ENCODE measurements around the gene MYL11. TPM values are rescaled to one million over a fixed set of nuclear protein-coding genes. Genes with fewer than 3 reads are reported as not detected.
"Not testable (repeated sequence)": the region's sequence is repeated elsewhere in the genome, so short reads cannot be mapped to it uniquely, and the experiment has no call there.

Gene MYL11
- polyA plus RNA-seq, 1 donor (not counting 4 experiments of a cell fraction or from before 2014, with no cell fraction given), result not detected

DNA sequence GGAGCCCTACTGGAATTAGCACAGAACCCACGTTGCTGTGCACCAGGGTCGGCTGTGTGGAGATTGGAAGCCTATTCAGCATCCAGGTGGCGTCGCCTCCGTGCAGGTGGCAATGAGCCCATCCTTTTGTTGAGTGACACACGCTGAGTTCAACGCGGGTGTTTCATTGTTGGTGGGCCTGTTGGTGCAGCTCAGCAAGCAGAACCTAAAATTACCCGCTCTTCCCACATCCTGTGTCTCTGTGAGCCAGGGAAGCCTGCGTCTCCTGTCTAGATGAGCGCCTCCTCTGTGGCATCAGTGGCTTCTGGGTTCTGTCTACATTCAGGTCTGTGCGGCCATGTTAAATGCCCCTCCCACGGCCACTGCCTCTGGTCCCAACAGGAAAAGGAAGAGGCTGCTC, 34.0 kb upstream of the MYL11 start:
- H4K20me1 ChIP-seq (ENCODE audit: control insufficient read depth, extremely low read depth, insufficient read depth, low read length), result no peaks in the 10 kb centered on the region
- FAIRE-seq, result no peak
- DNase-seq (ENCODE audit: low read depth, low spot score), result no peak

DNA sequence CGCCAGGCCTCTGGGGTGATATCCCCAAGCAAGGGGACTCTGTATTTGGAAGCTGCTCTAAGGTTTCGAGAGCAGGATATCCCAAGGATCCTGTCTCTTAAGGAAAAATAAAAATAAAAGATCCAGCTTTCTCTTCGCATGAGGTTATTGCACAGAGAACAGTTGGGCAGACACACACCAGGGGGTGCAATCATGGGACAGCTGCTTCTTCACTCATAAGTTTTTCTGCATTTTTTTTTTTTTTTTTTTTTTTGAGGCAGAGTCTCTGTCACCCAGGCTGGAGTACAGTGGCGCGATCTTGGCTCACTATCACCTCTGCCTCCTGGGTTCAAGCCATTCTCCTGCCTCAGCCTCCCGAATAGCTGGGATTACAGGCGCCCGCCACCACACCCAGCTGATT, 32.6 kb upstream of the MYL11 start:
- H3K9me1 ChIP-seq (ENCODE audit: control insufficient read depth, extremely low read depth, insufficient read depth, low read length); H3K36me3 ChIP-seq (ENCODE audit: control insufficient read depth in 2 of 2, extremely low read depth in 1 of 2, insufficient read depth in 2 of 2, low read length in 2 of 2); dilution Hi-C loops (cut with MboI; ENCODE audit: extremely low pct_ligation_motif_present, low sequenced_read_pairs); H4K20me1 ChIP-seq (ENCODE audit: control insufficient read depth, extremely low read depth, insufficient read depth, low read length); H2AFZ ChIP-seq (ENCODE audit: control insufficient read depth, low read length); H3K9ac ChIP-seq (ENCODE audit: control insufficient read depth, extremely low read depth, insufficient read depth, low read length); FAIRE-seq; H3K27ac ChIP-seq (ENCODE audit: control insufficient read depth, insufficient read depth, low read length); H3K79me2 ChIP-seq (ENCODE audit: control insufficient read depth, insufficient read depth, low read length); H3K4me1 ChIP-seq (ENCODE audit: control insufficient read depth, extremely low read depth, insufficient read depth, low read length); H3K27me3 ChIP-seq (ENCODE audit: control insufficient read depth, extremely low read depth, insufficient read depth, low read length); H3K4me3 ChIP-seq (ENCODE audit: control insufficient read depth in 2 of 3, extremely low read depth in 1 of 3, insufficient read depth in 2 of 3, low read depth in 1 of 3, low read length in 3 of 3); DNase-seq (ENCODE audit: low read depth, low spot score); H3K9me3 ChIP-seq (ENCODE audit: control insufficient read depth, low read depth, low read length); H3K4me2 ChIP-seq (ENCODE audit: control insufficient read depth, extremely low read depth, insufficient read depth, low read depth, low read length): not testable (repeated sequence)

More for the DNA sequence above, 34.0 kb upstream of the MYL11 start:
- no peak overlapping the region for H3K4me3 ChIP-seq (ENCODE audit: control insufficient read depth in 2 of 3, extremely low read depth in 1 of 3, insufficient read depth in 2 of 3, low read depth in 1 of 3, low read length in 3 of 3)
- no peaks in the 10 kb centered on the region for H3K27me3 ChIP-seq (ENCODE audit: control insufficient read depth, extremely low read depth, insufficient read depth, low read length)
- H2AFZ ChIP-seq (ENCODE audit: control insufficient read depth, low read length), result no peak overlapping the region
- H3K36me3 ChIP-seq (ENCODE audit: control insufficient read depth in 2 of 2, extremely low read depth in 1 of 2, insufficient read depth in 2 of 2, low read length in 2 of 2), result no peaks in the 10 kb centered on the region
- no peaks in the 10 kb centered on the region for H3K9me3 ChIP-seq (ENCODE audit: control insufficient read depth, low read depth, low read length)
- no peak overlapping the region for H3K9ac ChIP-seq (ENCODE audit: control insufficient read depth, extremely low read depth, insufficient read depth, low read length)
- TF ChIP-seq, protein P1, sequence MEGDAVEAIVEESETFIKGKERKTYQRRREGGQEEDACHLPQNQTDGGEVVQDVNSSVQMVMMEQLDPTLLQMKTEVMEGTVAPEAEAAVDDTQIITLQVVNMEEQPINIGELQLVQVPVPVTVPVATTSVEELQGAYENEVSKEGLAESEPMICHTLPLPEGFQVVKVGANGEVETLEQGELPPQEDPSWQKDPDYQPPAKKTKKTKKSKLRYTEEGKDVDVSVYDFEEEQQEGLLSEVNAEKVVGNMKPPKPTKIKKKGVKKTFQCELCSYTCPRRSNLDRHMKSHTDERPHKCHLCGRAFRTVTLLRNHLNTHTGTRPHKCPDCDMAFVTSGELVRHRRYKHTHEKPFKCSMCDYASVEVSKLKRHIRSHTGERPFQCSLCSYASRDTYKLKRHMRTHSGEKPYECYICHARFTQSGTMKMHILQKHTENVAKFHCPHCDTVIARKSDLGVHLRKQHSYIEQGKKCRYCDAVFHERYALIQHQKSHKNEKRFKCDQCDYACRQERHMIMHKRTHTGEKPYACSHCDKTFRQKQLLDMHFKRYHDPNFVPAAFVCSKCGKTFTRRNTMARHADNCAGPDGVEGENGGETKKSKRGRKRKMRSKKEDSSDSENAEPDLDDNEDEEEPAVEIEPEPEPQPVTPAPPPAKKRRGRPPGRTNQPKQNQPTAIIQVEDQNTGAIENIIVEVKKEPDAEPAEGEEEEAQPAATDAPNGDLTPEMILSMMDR (optimal IDR thresholded peaks at IDR 0.05 in 1 of 3, IDR thresholded peaks at IDR 0.05 in 1 of 3, conservative IDR thresholded peaks at IDR 0.05 in 1 of 3; ENCODE audit: extremely low read depth in 1 of 3, insufficient read depth in 2 of 3, low read length in 3 of 3), result no peak
- TF ChIP-seq EZH2 (IDR thresholded peaks at IDR 0.05; ENCODE audit: low read length), result no peak
- dilution Hi-C loops (cut with MboI; ENCODE audit: extremely low pct_ligation_motif_present, low sequenced_read_pairs), result no loop called here
- no peak overlapping the region for H3K4me2 ChIP-seq (ENCODE audit: control insufficient read depth, extremely low read depth, insufficient read depth, low read depth, low read length)
- H3K27ac ChIP-seq (ENCODE audit: control insufficient read depth, insufficient read depth, low read length), result no peak overlapping the region
- peaks cover 2% of the 10 kb centered on the region for H3K9me1 ChIP-seq (ENCODE audit: control insufficient read depth, extremely low read depth, insufficient read depth, low read length)
- H3K4me1 ChIP-seq (ENCODE audit: control insufficient read depth, extremely low read depth, insufficient read depth, low read length), result peaks cover 3% of the 10 kb centered on the region
- no peaks in the 10 kb centered on the region for H3K79me2 ChIP-seq (ENCODE audit: control insufficient read depth, insufficient read depth, low read length)

DNA sequence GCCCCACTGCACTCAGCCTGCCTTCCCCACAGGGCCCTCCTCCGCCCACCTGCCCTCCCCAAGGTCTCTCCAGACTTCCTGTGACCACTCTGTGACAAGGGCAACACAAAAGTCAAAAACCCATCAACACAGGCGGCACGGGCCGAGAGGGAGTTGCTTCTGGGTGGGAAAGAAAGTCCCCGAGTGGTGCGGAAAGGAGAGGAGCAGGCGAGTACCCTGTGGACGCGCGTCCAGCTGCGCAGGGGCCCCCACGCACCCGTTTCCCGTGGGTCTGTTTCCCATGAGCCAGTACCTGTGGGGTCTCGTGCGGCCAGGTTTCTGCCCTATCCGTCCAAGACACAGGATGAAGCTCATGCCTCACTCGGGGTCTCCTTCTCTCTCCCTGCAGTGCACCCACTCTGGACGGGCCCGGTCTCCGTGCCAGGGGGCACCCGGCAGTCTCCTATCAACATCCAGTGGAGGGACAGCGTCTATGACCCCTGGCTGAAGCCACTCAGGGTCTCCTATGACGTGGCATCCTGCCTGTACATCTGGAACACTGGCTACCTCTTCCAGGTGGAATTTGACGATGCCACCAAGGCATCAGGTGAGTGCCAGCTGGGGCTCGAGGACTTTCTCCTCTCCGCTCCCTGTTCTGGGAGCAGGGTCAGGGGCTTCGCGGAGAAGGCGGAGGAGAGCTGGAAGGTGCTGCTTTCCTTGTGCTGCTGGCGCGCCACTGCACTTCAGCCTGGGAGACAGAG, 31.7 kb upstream of the MYL11 start:
- no peak overlapping the region for H3K4me2 ChIP-seq (ENCODE audit: control insufficient read depth, extremely low read depth, insufficient read depth, low read depth, low read length)
- H3K9me1 ChIP-seq (ENCODE audit: control insufficient read depth, extremely low read depth, insufficient read depth, low read length), result no peaks in the 10 kb centered on the region
- no peak overlapping the region for H3K4me3 ChIP-seq (ENCODE audit: control insufficient read depth in 2 of 3, extremely low read depth in 1 of 3, insufficient read depth in 2 of 3, low read depth in 1 of 3, low read length in 3 of 3)
- no peaks in the 10 kb centered on the region for H4K20me1 ChIP-seq (ENCODE audit: control insufficient read depth, extremely low read depth, insufficient read depth, low read length)
- DNase-seq (ENCODE audit: low read depth, low spot score) (no peak), FAIRE-seq (no peak)
- no peaks in the 10 kb centered on the region for H3K27me3 ChIP-seq (ENCODE audit: control insufficient read depth, extremely low read depth, insufficient read depth, low read length)
- H3K4me1 ChIP-seq (ENCODE audit: control insufficient read depth, extremely low read depth, insufficient read depth, low read length), result no peaks in the 10 kb centered on the region
- no peak for TF ChIP-seq EZH2 (IDR thresholded peaks at IDR 0.05; ENCODE audit: low read length)
- TF ChIP-seq, protein P1 (optimal IDR thresholded peaks at IDR 0.05 in 1 of 3, IDR thresholded peaks at IDR 0.05 in 1 of 3, conservative IDR thresholded peaks at IDR 0.05 in 1 of 3; ENCODE audit: extremely low read depth in 1 of 3, insufficient read depth in 2 of 3, low read length in 3 of 3), result no peak
- H2AFZ ChIP-seq (ENCODE audit: control insufficient read depth, low read length), result no peak overlapping the region
- no peaks in the 10 kb centered on the region for H3K36me3 ChIP-seq (ENCODE audit: control insufficient read depth in 2 of 2, extremely low read depth in 1 of 2, insufficient read depth in 2 of 2, low read length in 2 of 2)
- H3K9me3 ChIP-seq (ENCODE audit: control insufficient read depth, low read depth, low read length), result no peaks in the 10 kb centered on the region
- no peak overlapping the region for H3K27ac ChIP-seq (ENCODE audit: control insufficient read depth, insufficient read depth, low read length)
- no peaks in the 10 kb centered on the region for H3K79me2 ChIP-seq (ENCODE audit: control insufficient read depth, insufficient read depth, low read length)
- dilution Hi-C loops (cut with MboI; ENCODE audit: extremely low pct_ligation_motif_present, low sequenced_read_pairs), result no loop called here
- no peak overlapping the region for H3K9ac ChIP-seq (ENCODE audit: control insufficient read depth, extremely low read depth, insufficient read depth, low read length)

- H3K4me3 ChIP-seq (ENCODE audit: control insufficient read depth in 2 of 3, extremely low read depth in 1 of 3, insufficient read depth in 2 of 3, low read depth in 1 of 3, low read length in 3 of 3); H3K27me3 ChIP-seq (ENCODE audit: control insufficient read depth, extremely low read depth, insufficient read depth, low read length); H3K9ac ChIP-seq (ENCODE audit: control insufficient read depth, extremely low read depth, insufficient read depth, low read length); H4K20me1 ChIP-seq (ENCODE audit: control insufficient read depth, extremely low read depth, insufficient read depth, low read length); H3K9me1 ChIP-seq (ENCODE audit: control insufficient read depth, extremely low read depth, insufficient read depth, low read length); H3K9me3 ChIP-seq (ENCODE audit: control insufficient read depth, low read depth, low read length); H3K79me2 ChIP-seq (ENCODE audit: control insufficient read depth, insufficient read depth, low read length); H2AFZ ChIP-seq (ENCODE audit: control insufficient read depth, low read length); dilution Hi-C loops (cut with MboI; ENCODE audit: extremely low pct_ligation_motif_present, low sequenced_read_pairs); H3K36me3 ChIP-seq (ENCODE audit: control insufficient read depth in 2 of 2, extremely low read depth in 1 of 2, insufficient read depth in 2 of 2, low read length in 2 of 2); H3K4me1 ChIP-seq (ENCODE audit: control insufficient read depth, extremely low read depth, insufficient read depth, low read length); H3K27ac ChIP-seq (ENCODE audit: control insufficient read depth, insufficient read depth, low read length); DNase-seq (ENCODE audit: low read depth, low spot score); H3K4me2 ChIP-seq (ENCODE audit: control insufficient read depth, extremely low read depth, insufficient read depth, low read depth, low read length); FAIRE-seq: not testable (repeated sequence)
Measured at GRCh38 chr16:30343491-30343820, 31.1 kb upstream of the MYL11 start.
